IMR-90 (cell line): ENCODE data around the gene PHF11. TPM values are rescaled to one million over a fixed set of nuclear protein-coding genes. Genes with fewer than 3 reads are reported as not detected.

ENCODE experiments used
- ATAC-seq: fragments of 200-7000 bp; cut with Tn5 transposase; 2 replicates; pipeline ENCODE4 v1.9.1; 2020; ENCODE audit warnings: low read depth, mild to moderate bottlenecking, moderate library complexity
- BruUV-seq: library from RNA; stranded (reverse); fragments of 400-500 nt; replicated peaks from 2 replicates; lab custom pipeline; 2021; lab: Mats Ljungman, UMichigan
- CTCF ChIA-PET: fragments of 300-600 bp; formaldehyde crosslinking; extraction: SDS; loops from one replicate; lab custom pipeline; 2021; ENCODE audit warnings: antibody characterized with exemption; lab: Yijun Ruan, JAX
- POLR2A ChIA-PET: fragments of 300-600 bp; sonication (Branson Sonifier 250); formaldehyde crosslinking; loops from one replicate; lab custom pipeline; 2022; ENCODE audit warnings: antibody characterized with exemption; ENCODE audit not compliant: unreplicated experiment; lab: Charles Lee
- DNase-seq: peaks from one replicate; pipeline ENCODE4 v3.0.0; 2013
- H2AFZ ChIP-seq: replicated peaks from 2 replicates; pipeline ENCODE3; 2013; ENCODE audit warnings: low read length, mild to moderate bottlenecking; ENCODE audit not compliant: poor library complexity
- H2AK5ac ChIP-seq: 2 replicates; pipeline ENCODE4 v1.6.1; 2013; ENCODE audit warnings: low read depth, low read length, inconsistent platforms
- H2AK9ac ChIP-seq: replicated peaks from 2 replicates; pipeline ENCODE3; 2013; ENCODE audit warnings: mild to moderate bottlenecking, low read depth, low read length, moderate library complexity; ENCODE audit not compliant: poor library complexity
- H2BK120ac ChIP-seq: 2 replicates; pipeline ENCODE4 v1.6.1; 2013; ENCODE audit warnings: low read depth, low read length, inconsistent platforms
- H2BK15ac ChIP-seq: 3 replicates; pipeline ENCODE4 v1.6.1; 2013; ENCODE audit warnings: low read depth, low read length, inconsistent platforms
- H2BK20ac ChIP-seq: 2 replicates; pipeline ENCODE4 v1.6.1; 2013; ENCODE audit warnings: low read depth, mild to moderate bottlenecking, inconsistent platforms, low read length, moderate library complexity
- H2BK5ac ChIP-seq: 2 replicates; pipeline ENCODE4 v1.6.1; 2013; ENCODE audit warnings: mild to moderate bottlenecking, low read depth, low read length, inconsistent platforms; ENCODE audit not compliant: poor library complexity, severe bottlenecking
- H3K14ac ChIP-seq: replicated peaks from 2 replicates; pipeline ENCODE4 v1.6.1; 2013; ENCODE audit warnings: low read depth, low read length, inconsistent platforms
- H3K18ac ChIP-seq: 2 replicates; pipeline ENCODE4 v1.6.1; 2013; ENCODE audit warnings: low read depth, low read length, control low read depth
- H3K23ac ChIP-seq: 2 replicates; pipeline ENCODE4 v1.6.1; 2013; ENCODE audit warnings: low read depth, low read length, inconsistent platforms
- H3K27ac ChIP-seq: 2 replicates; pipeline ENCODE4 v1.5.1; 2013; ENCODE audit warnings: mild to moderate bottlenecking, control low read depth, low read length; ENCODE audit not compliant: insufficient read depth
- H3K27me3 ChIP-seq: 2 replicates; pipeline ENCODE4 v1.6.1; 2013; ENCODE audit warnings: low read length; ENCODE audit not compliant: control insufficient read depth, insufficient read depth
- H3K36me3 ChIP-seq: 2 replicates; pipeline ENCODE4 v1.6.1; 2013; ENCODE audit warnings: low read length, mixed read lengths; ENCODE audit not compliant: control insufficient read depth, insufficient read depth
- H3K4ac ChIP-seq: 2 replicates; pipeline ENCODE4 v1.6.1; 2013; ENCODE audit warnings: low read depth, low read length, inconsistent platforms
- H3K4me1 ChIP-seq: 2 replicates; pipeline ENCODE4 v1.6.1; 2013; ENCODE audit warnings: low read length, mixed read lengths; ENCODE audit not compliant: control insufficient read depth, insufficient read depth
- H3K4me2 ChIP-seq: 2 replicates; pipeline ENCODE4 v1.6.1; 2013; ENCODE audit warnings: low read depth, mild to moderate bottlenecking, control low read depth, low read length, moderate library complexity
- H3K4me3 ChIP-seq: 2 replicates; pipeline ENCODE4 v1.5.1; 2013; ENCODE audit warnings: low read depth, mild to moderate bottlenecking, control low read depth, low read length, moderate library complexity; ENCODE audit not compliant: insufficient read depth
- H3K56ac ChIP-seq: 2 replicates; pipeline ENCODE4 v1.6.1; 2013; ENCODE audit warnings: low read length, inconsistent platforms; ENCODE audit not compliant: insufficient read depth; ENCODE audit errors: extremely low read depth
- H3K79me1 ChIP-seq, 2 experiments: 2 replicates each; pipeline ENCODE4 v1.6.1; 2013; ENCODE audit warnings: low read length in 2 of 2, inconsistent platforms in 1 of 2, low read depth in 1 of 2
- H3K9ac ChIP-seq: 2 replicates; pipeline ENCODE4 v1.6.1; 2013; ENCODE audit warnings: low read depth, low read length, control low read depth
- H3K9me1 ChIP-seq: 2 replicates; pipeline ENCODE4 v1.6.1; 2013; ENCODE audit warnings: low read length, inconsistent platforms; ENCODE audit not compliant: insufficient read depth
- H3K9me3 ChIP-seq: 2 replicates; pipeline ENCODE4 v1.6.1; 2013; ENCODE audit warnings: low read length; ENCODE audit not compliant: control insufficient read depth, insufficient read depth
- H4K20me1 ChIP-seq: 2 replicates; pipeline ENCODE4 v1.6.1; 2013; ENCODE audit warnings: low read length, inconsistent platforms; ENCODE audit not compliant: insufficient read depth
- H4K5ac ChIP-seq: 2 replicates; pipeline ENCODE4 v1.6.1; 2013; ENCODE audit warnings: mild to moderate bottlenecking, low read depth, low read length, control low read depth
- H4K8ac ChIP-seq, 2 experiments: 2 replicates each; pipeline ENCODE4 v1.6.1; 2013; ENCODE audit warnings: low read depth in 2 of 2, low read length in 2 of 2, control low read depth in 1 of 2, inconsistent platforms in 1 of 2
- H4K91ac ChIP-seq: 2 replicates; pipeline ENCODE4 v1.6.1; 2013; ENCODE audit warnings: low read depth, low read length, inconsistent platforms; ENCODE audit not compliant: insufficient read depth
- BHLHE40 ChIP-seq: fragments of 150-350 bp; IDR thresholded peaks from 2 replicates; pipeline ENCODE4 v1.6.1; 2016; ENCODE audit warnings: mild to moderate bottlenecking, low read depth, low read length
- CHD1 ChIP-seq: IDR thresholded peaks from 2 replicates; pipeline ENCODE4 v1.6.1; 2012; ENCODE audit warnings: low read depth, low read length, improper control_type of control experiment
- MAFK ChIP-seq: IDR thresholded peaks from 2 replicates; pipeline ENCODE4 v1.6.1; 2012; ENCODE audit warnings: low read depth, low read length, improper control_type of control experiment
- RCOR1 ChIP-seq: IDR thresholded peaks from 2 replicates; pipeline ENCODE4 v1.6.1; 2012; ENCODE audit warnings: mild to moderate bottlenecking, low read length, improper control_type of control experiment; ENCODE audit not compliant: insufficient replicate concordance
- RFX5 ChIP-seq: IDR thresholded peaks from 2 replicates; pipeline ENCODE4 v1.8.0; 2012; ENCODE audit warnings: low read depth, mild to moderate bottlenecking, low read length, moderate library complexity
- WGBS, 2 experiments: methylation state at CpG; one replicate each; pipeline versions ENCODE4 v1.1.5 to v1.1.7; 2013; ENCODE audit warnings: missing lambda C conversion rate in 2 of 2; ENCODE audit not compliant: insufficient read length in 1 of 2; ENCODE audit errors: extremely low coverage in 2 of 2; 5-methylcytosine and 5-hydroxymethylcytosine counted together
- dilution Hi-C: fragments of 300-500 bp; cut with HindIII; formaldehyde crosslinking; loops from one replicate; pipeline ENCODE4 v1.14.3; 2018; ENCODE audit warnings: low sequenced_read_pairs; ENCODE audit not compliant: unreplicated experiment
- in situ Hi-C: fragments of 300-500 bp; cut with MboI; formaldehyde crosslinking; loops from 3 replicates; pipeline ENCODE4 v1.14.3; 2019; ENCODE audit warnings: low sequenced_read_pairs, inconsistent platforms, mixed read lengths
- intact Hi-C: fragments of 100-400 bp; cut with micrococcal nuclease; formaldehyde crosslinking; loops from 2 replicates; pipeline ENCODE4 v1.10.0; 2022
- polyA plus RNA-seq, 3 experiments: library from polyadenylated mRNA; depleted of rRNA; stranded (reverse); fragments of >200 nt; gene quantifications; 2 replicates each; pipeline ENCODE4 v1.2.3, GENCODE V29; 2012; ENCODE audit warnings: low replicate concordance in 1 of 3
- total RNA-seq: library from RNA; depleted of rRNA; stranded (reverse); fragments of >200 nt; gene quantifications from 2 replicates; pipeline ENCODE4 v1.2.3, GENCODE V29; 2012
- TF ChIP-seq, protein P1 (sequence below): fragments of 150-350 bp; IDR thresholded peaks from 2 replicates; pipeline ENCODE4 v1.6.1; 2017; ENCODE audit warnings: mild to moderate bottlenecking, antibody characterized with exemption, low read length, low read depth

The PHF11 gene
- total and polyA plus RNA-seq, 2 of the 4 experiments (the other 2 are of a cell fraction), result 3.9 to 15.4 TPM

DNA sequence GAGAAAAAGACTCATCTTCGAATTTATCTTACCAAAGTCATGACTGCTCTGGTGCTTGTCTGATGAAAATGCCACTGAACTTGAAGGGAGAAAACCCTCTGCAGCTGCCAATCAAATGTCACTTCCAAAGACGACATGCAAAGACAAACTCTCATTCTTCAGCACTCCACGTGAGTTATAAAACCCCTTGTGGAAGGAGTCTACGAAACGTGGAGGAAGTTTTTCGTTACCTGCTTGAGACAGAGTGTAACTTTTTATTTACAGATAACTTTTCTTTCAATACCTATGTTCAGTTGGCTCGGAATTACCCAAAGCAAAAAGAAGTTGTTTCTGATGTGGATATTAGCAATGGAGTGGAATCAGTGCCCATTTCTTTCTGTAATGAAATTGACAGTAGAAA lies 19.2 kb upstream of the PHF11 start:
- H3K4me3 ChIP-seq, result no peak overlapping the region
- H2AK9ac ChIP-seq, result no peak overlapping the region
- no peaks in the 10 kb centered on the region; the same call in 1 of the 2 replicates for H3K9me1 ChIP-seq
- POLR2A ChIA-PET, result no interaction called here
- H3K4me2 ChIP-seq, result no peak overlapping the region
- intact Hi-C loops (no loop called here), in situ Hi-C loops (no loop called here), dilution Hi-C loops (no loop called here)
- CTCF ChIA-PET, result interaction anchor here (0.6 kb wide), 1 partner anchor 182 kb away, joined by 4 read pairs; no protein-coding TSS in a partner anchor
- WGBS, 2 experiments, result no CpG with 5 or more reads among the region's 7 CpGs
- H2BK5ac ChIP-seq, result no peak overlapping the region
- peaks cover 0 to 4% of the 10 kb centered on the region in 2 experiments; a peak in 2 of 4 replicates for H3K79me1 ChIP-seq
- H2BK20ac ChIP-seq, result no peak overlapping the region
- no peaks in the 10 kb centered on the region for H4K20me1 ChIP-seq
- DNase-seq (no peak), ATAC-seq (no peak)
- H3K56ac ChIP-seq, result no peak overlapping the region
- no peak overlapping the region for H2BK120ac ChIP-seq
- no peak overlapping the region; the same call in 1 of the 2 replicates for H3K23ac ChIP-seq
- H3K14ac ChIP-seq, result no peak overlapping the region
- no peak overlapping the region for H4K5ac ChIP-seq
- no peak overlapping the region for H4K91ac ChIP-seq
- peaks cover 24% of the 10 kb centered on the region for H3K36me3 ChIP-seq
- TF ChIP-seq MAFK (no peak), CHD1 (no peak), RCOR1 (no peak), RFX5 (no peak), BHLHE40 (no peak)
- TF ChIP-seq, protein P1, sequence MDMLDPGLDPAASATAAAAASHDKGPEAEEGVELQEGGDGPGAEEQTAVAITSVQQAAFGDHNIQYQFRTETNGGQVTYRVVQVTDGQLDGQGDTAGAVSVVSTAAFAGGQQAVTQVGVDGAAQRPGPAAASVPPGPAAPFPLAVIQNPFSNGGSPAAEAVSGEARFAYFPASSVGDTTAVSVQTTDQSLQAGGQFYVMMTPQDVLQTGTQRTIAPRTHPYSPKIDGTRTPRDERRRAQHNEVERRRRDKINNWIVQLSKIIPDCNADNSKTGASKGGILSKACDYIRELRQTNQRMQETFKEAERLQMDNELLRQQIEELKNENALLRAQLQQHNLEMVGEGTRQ, result no peak
- no peak overlapping the region for H3K27ac ChIP-seq
- no peak overlapping the region for H3K4ac ChIP-seq
- no peak overlapping the region for H2AK5ac ChIP-seq
- H3K9ac ChIP-seq, result no peak overlapping the region
- H3K9me3 ChIP-seq, result no peaks in the 10 kb centered on the region
- H3K18ac ChIP-seq, result no peak overlapping the region
- no peak overlapping the region for H2AFZ ChIP-seq
- 0 out of 2 replicates have a peak, but pooled peaks cover 1% of the 10 kb centered on the region for H3K4me1 ChIP-seq
- BruUV-seq, result no TSS peak
- no peaks in the 10 kb centered on the region for H3K27me3 ChIP-seq
- H2BK15ac ChIP-seq, result no peak overlapping the region
- no peak overlapping the region for H4K8ac ChIP-seq
